ENCODE results near the gene CD226. TPM values are rescaled to one million over a fixed set of nuclear protein-coding genes. Genes with fewer than 3 reads are reported as not detected.

Gene CD226
- total RNA-seq, 1 experiment from 2014 or later: 6.4 TPM

DNA sequence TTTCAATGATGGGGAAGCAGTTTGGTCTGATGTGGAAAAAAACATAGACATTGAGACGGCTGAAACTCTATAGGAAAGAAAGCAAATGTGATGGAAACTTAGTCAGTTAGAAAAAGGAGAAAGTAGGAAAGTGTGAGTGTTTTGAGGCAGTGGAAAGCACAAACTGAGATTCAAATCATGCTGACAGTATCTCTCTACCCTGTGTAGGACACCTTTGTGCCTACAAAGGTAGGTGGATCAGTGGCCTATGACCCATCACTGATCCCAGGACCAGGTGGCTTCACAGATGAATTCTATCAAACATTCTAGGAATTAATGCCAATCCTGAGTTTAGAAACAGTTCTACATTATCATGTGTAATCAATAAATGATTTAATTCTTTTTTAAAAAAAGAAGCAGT is 57.1 kb downstream of the CD226 start:
- H3K4me2 ChIP-seq (ENCODE audit: low read depth, low read length, poor library complexity, severe bottlenecking): no peak overlapping the region
- no peaks in the 10 kb centered on the region for H3K9me3 ChIP-seq (ENCODE audit: low read length)
- DNase-seq: no peak
- peaks cover 4% of the 10 kb centered on the region; the same call in 1 of the 2 replicates for H3K4me1 ChIP-seq (ENCODE audit: low read length)
- H3K9ac ChIP-seq (ENCODE audit: low read length): no peak overlapping the region
- H4K20me1 ChIP-seq (ENCODE audit: insufficient read depth, low read depth, low read length): no peaks in the 10 kb centered on the region
- H3K79me2 ChIP-seq (ENCODE audit: low read length): no peaks in the 10 kb centered on the region
- no peak overlapping the region for H3K27ac ChIP-seq (ENCODE audit: low read length)
- H2AFZ ChIP-seq (ENCODE audit: low read length): no peak overlapping the region
- no peaks in the 10 kb centered on the region for H3K27me3 ChIP-seq (ENCODE audit: low read length)
- no peaks in the 10 kb centered on the region for H3K36me3 ChIP-seq (ENCODE audit: insufficient read depth, low read length)
- no peaks in the 10 kb centered on the region for H3K9me2 ChIP-seq (replicated peaks; ENCODE audit: insufficient read depth, low read length)
- no peak overlapping the region for H3K4me3 ChIP-seq (ENCODE audit: low read length)

DNA sequence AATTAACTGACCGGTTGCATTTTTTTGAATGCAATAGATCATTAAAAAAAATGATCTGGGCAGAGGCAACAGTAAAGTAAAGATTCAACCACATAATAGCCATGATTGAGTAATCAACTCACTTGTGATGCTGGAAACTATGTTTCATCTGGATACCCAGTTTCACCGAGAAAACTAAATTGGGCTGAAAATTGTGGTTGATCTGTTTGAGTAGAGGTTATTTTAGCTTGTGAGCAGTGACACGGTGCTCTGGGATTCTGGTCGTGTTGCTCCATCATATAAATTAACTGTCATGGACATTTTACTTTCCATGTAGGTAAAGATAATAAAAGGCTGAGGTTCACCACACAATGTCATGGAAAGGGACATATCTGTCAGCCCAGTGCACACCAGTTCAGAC is 58.7 kb downstream of the CD226 start:
- no peak overlapping the region for H3K4me3 ChIP-seq (ENCODE audit: low read length)
- H3K9me3 ChIP-seq (ENCODE audit: low read length): no peaks in the 10 kb centered on the region
- H2AFZ ChIP-seq (ENCODE audit: low read length): no peak overlapping the region
- no peak for DNase-seq
- H3K27ac ChIP-seq (ENCODE audit: low read length): no peak overlapping the region
- H3K4me1 ChIP-seq (ENCODE audit: low read length): no peaks in the 10 kb centered on the region
- H3K79me2 ChIP-seq (ENCODE audit: low read length): no peaks in the 10 kb centered on the region
- no peaks in the 10 kb centered on the region for H3K27me3 ChIP-seq (ENCODE audit: low read length)
- H3K36me3 ChIP-seq (ENCODE audit: insufficient read depth, low read length): no peaks in the 10 kb centered on the region
- H3K4me2 ChIP-seq (ENCODE audit: low read depth, low read length, poor library complexity, severe bottlenecking): no peak overlapping the region
- H4K20me1 ChIP-seq (ENCODE audit: insufficient read depth, low read depth, low read length): no peaks in the 10 kb centered on the region
- no peaks in the 10 kb centered on the region for H3K9me2 ChIP-seq (replicated peaks; ENCODE audit: insufficient read depth, low read length)
- no peak overlapping the region for H3K9ac ChIP-seq (ENCODE audit: low read length)

DNA sequence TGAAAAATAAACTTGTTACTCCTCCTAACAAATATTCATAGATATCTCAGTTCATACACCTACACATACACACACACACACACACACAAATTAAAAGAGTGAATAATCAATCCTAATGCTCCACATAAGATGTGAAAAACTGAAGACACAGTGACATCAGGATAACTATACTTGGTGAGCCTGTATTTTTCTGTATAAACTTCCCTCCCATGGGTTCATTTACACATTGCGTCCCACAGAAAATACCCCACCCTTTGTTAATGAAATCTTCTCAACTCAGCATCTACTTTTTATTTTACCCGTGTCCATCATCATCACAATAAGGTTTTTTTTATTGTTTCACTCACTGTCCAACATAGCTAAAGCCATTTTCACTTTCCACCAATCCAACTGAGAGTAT is 60.4 kb downstream of the CD226 start:
- no peaks in the 10 kb centered on the region for H3K9me3 ChIP-seq (ENCODE audit: low read length)
- no peaks in the 10 kb centered on the region for H3K9me2 ChIP-seq (replicated peaks; ENCODE audit: insufficient read depth, low read length)
- H2AFZ ChIP-seq (ENCODE audit: low read length): no peak overlapping the region
- H3K9ac ChIP-seq (ENCODE audit: low read length): no peak overlapping the region
- H3K27ac ChIP-seq (ENCODE audit: low read length): no peak overlapping the region
- no peaks in the 10 kb centered on the region for H3K27me3 ChIP-seq (ENCODE audit: low read length)
- H3K4me3 ChIP-seq (ENCODE audit: low read length): no peak overlapping the region
- H3K4me1 ChIP-seq (ENCODE audit: low read length): peaks cover 11% of the 10 kb centered on the region
- H4K20me1 ChIP-seq (ENCODE audit: insufficient read depth, low read depth, low read length): no peaks in the 10 kb centered on the region
- H3K36me3 ChIP-seq (ENCODE audit: insufficient read depth, low read length): no peaks in the 10 kb centered on the region
- H3K79me2 ChIP-seq (ENCODE audit: low read length): no peaks in the 10 kb centered on the region
- H3K4me2 ChIP-seq (ENCODE audit: low read depth, low read length, poor library complexity, severe bottlenecking): no peak overlapping the region
- no peak for DNase-seq

DNA sequence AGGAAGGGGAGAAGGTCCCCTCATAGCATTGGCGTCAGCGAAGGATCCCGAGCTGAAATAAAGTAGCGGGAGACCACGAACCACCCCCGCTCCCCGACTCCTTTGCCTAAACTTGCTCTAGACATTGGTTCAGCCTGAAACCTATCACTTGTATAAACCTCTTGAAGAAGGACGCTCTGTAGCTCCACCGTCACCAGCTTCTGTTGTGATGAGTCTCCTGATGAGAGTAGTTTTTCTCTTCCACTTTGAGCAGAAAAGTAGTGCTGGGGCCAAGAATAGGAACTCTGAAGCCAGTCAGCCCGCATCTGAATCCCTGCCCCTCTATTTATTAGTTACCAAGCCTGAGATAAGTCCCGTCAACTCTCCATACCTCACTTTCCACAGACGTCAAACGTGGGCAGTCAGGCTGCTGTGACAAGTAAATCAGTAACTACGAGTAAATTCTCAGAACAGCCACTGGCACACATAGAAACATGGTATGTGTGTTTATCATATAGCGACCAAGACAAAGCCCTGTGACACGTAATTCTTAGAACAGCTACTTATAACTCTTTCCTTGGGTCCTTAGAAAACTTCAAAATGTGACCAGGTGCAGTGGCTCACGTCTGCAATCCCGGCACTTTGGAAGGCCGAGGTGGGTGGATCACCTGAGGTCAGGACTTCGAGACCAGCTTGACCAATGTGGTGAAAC is 61.7 kb downstream of the CD226 start:
- Histone ChIP-seq H3K9ac (ENCODE audit: low read length) (no peak overlapping the region), H3K9me2 (replicated peaks; ENCODE audit: insufficient read depth, low read length) (no peaks in the 10 kb centered on the region), H3K9me3 (ENCODE audit: low read length) (no peaks in the 10 kb centered on the region), H3K4me3 (ENCODE audit: low read length) (no peak overlapping the region), H3K36me3 (ENCODE audit: insufficient read depth, low read length) (no peaks in the 10 kb centered on the region), H4K20me1 (ENCODE audit: insufficient read depth, low read depth, low read length) (no peaks in the 10 kb centered on the region), H3K4me1 (ENCODE audit: low read length) (peaks cover 11% of the 10 kb centered on the region), H3K27me3 (ENCODE audit: low read length) (no peaks in the 10 kb centered on the region), H3K79me2 (ENCODE audit: low read length) (no peaks in the 10 kb centered on the region), H3K4me2 (ENCODE audit: low read depth, low read length, poor library complexity, severe bottlenecking) (no peak overlapping the region), H3K27ac (ENCODE audit: low read length) (no peak overlapping the region), H2AFZ (ENCODE audit: low read length) (no peak overlapping the region)
- DNase-seq: no peak

DNA sequence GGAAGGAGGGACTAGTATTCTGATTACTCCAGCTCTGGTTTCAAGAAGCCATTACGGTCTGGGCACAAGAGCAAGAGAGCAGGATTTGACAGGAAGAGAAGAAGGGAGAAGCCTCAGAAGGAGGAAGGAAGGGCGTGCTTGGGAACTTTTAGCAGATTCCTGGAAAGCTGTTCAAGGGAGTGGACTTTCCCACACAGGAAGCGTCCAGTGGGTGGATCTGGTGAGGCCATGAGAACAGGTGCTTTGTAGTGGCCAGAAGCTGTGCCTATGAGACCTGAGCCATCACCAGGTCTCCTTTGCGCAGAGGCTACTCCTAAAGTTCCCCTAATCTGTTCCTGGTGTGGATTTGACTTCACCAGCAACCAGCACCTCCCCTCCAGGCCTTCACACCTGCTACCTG is 62.3 kb downstream of the CD226 start:
- DNase-seq: no peak
- Histone ChIP-seq H3K27me3 (ENCODE audit: low read length) (no peaks in the 10 kb centered on the region), H3K9ac (ENCODE audit: low read length) (no peak overlapping the region), H3K4me3 (ENCODE audit: low read length) (no peak overlapping the region), H3K36me3 (ENCODE audit: insufficient read depth, low read length) (no peaks in the 10 kb centered on the region), H4K20me1 (ENCODE audit: insufficient read depth, low read depth, low read length) (no peaks in the 10 kb centered on the region), H2AFZ (ENCODE audit: low read length) (no peak overlapping the region), H3K9me2 (replicated peaks; ENCODE audit: insufficient read depth, low read length) (no peaks in the 10 kb centered on the region), H3K4me1 (ENCODE audit: low read length) (peaks cover 11% of the 10 kb centered on the region), H3K4me2 (ENCODE audit: low read depth, low read length, poor library complexity, severe bottlenecking) (no peak overlapping the region), H3K79me2 (ENCODE audit: low read length) (no peaks in the 10 kb centered on the region), H3K9me3 (ENCODE audit: low read length) (no peaks in the 10 kb centered on the region), H3K27ac (ENCODE audit: low read length) (no peak overlapping the region)

DNA sequence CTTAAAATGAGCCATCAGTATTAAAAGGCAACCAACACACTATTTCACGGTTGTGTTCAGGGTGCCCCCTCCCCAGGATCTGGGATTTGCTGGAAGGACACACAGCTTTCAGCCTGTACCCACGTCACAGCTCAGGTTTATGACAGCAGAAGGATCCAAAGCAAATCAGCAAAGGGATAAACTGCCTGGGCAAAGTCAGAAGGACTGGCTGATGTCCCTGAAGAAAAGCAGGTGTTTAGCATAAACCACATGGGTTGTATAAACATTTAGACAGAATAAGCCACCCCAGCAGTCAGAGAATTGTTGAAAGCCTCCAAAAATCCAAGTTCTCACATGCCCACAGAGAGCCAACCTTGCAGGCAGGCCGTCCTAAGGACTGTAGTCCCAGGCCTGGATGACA is 63.9 kb downstream of the CD226 start:
- H3K36me3 ChIP-seq (ENCODE audit: insufficient read depth, low read length): no peaks in the 10 kb centered on the region

DNA sequence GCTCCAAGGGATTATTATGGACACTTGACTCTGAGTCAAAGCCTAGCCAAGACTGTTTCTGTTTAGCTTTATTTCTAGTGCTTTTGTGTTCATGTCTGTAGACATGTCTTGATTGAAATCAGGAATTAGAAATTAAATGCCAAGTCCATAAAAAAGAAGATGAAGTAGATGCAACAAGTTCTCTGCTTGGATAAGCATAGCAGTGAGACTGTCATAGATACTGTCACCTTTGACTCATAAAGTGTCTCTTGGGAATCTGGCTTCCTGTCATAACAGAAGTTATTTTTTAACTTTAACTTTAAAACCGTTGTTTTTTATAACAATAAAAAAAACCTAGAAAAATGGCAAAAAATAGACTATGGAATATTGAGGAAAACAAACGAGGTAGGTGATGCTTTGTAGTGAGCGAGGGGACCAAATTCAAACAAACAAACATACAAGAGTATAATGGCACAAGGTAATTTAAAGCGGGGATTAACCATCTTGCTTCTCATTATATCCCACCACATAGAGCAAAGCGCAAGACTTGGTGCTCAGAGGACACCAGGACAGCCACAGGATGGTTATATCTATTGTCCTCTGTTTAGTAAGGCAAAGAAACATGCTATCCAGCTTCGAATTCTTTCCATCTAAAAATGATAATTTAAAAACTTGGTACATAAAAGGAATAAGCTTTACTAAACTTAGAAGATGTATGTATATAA is 64.6 kb downstream of the CD226 start:
- DNase-seq: peak; percentile 58
- no peak overlapping the region for H3K9ac ChIP-seq (ENCODE audit: low read length)
- peaks cover 11% of the 10 kb centered on the region for H3K4me1 ChIP-seq (ENCODE audit: low read length)
- H3K79me2 ChIP-seq (ENCODE audit: low read length): no peaks in the 10 kb centered on the region
- no peak overlapping the region for H3K27ac ChIP-seq (ENCODE audit: low read length)
- H4K20me1 ChIP-seq (ENCODE audit: insufficient read depth, low read depth, low read length): no peaks in the 10 kb centered on the region
- H3K9me3 ChIP-seq (ENCODE audit: low read length): no peaks in the 10 kb centered on the region
- no peaks in the 10 kb centered on the region for H3K9me2 ChIP-seq (replicated peaks; ENCODE audit: insufficient read depth, low read length)
- no peak overlapping the region for H3K4me3 ChIP-seq (ENCODE audit: low read length)
- no peaks in the 10 kb centered on the region for H3K27me3 ChIP-seq (ENCODE audit: low read length)
- H3K36me3 ChIP-seq (ENCODE audit: insufficient read depth, low read length): no peaks in the 10 kb centered on the region
- H3K4me2 ChIP-seq (ENCODE audit: low read depth, low read length, poor library complexity, severe bottlenecking): peak overlapping the region; percentile 22
- H2AFZ ChIP-seq (ENCODE audit: low read length): no peak overlapping the region

More for the DNA sequence above, 63.9 kb downstream of the CD226 start:
- no peak overlapping the region for H3K27ac ChIP-seq (ENCODE audit: low read length)
- H3K4me1 ChIP-seq (ENCODE audit: low read length): peaks cover 11% of the 10 kb centered on the region
- no peaks in the 10 kb centered on the region for H3K27me3 ChIP-seq (ENCODE audit: low read length)
- H3K4me2 ChIP-seq (ENCODE audit: low read depth, low read length, poor library complexity, severe bottlenecking): no peak overlapping the region
- H4K20me1 ChIP-seq (ENCODE audit: insufficient read depth, low read depth, low read length): no peaks in the 10 kb centered on the region
- no peak for DNase-seq
- H3K79me2 ChIP-seq (ENCODE audit: low read length): no peaks in the 10 kb centered on the region
- H3K9me3 ChIP-seq (ENCODE audit: low read length): no peaks in the 10 kb centered on the region
- no peak overlapping the region for H3K4me3 ChIP-seq (ENCODE audit: low read length)
- H2AFZ ChIP-seq (ENCODE audit: low read length): no peak overlapping the region
- no peaks in the 10 kb centered on the region for H3K9me2 ChIP-seq (replicated peaks; ENCODE audit: insufficient read depth, low read length)
- H3K9ac ChIP-seq (ENCODE audit: low read length): no peak overlapping the region

DNA sequence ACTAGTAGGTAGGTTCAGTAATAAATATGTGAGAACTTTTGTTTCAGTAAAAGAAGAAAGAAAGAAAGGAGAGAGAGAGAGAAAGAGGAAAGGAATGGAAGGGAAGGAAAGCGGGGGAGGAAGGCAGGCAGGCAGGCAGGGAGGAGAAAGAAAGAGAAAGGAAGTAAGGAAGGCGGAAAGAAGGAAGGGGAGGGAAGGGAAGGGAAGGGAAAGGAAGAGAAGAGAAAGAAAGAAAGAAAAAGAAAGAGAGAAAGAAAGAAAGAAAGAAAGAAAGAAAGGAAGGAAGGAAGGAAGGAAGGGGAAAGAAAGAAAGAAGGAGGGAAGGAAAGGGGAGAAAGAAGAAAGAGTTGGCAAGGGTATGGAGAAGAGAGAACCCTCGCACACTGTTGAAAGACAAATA is 67.6 kb downstream of the CD226 start:
- no peaks in the 10 kb centered on the region for H4K20me1 ChIP-seq (ENCODE audit: insufficient read depth, low read depth, low read length)
- H3K9me3 ChIP-seq (ENCODE audit: low read length): no peaks in the 10 kb centered on the region
- H3K9me2 ChIP-seq (replicated peaks; ENCODE audit: insufficient read depth, low read length): no peaks in the 10 kb centered on the region
- no peak overlapping the region for H3K27ac ChIP-seq (ENCODE audit: low read length)
- no peaks in the 10 kb centered on the region for H3K36me3 ChIP-seq (ENCODE audit: insufficient read depth, low read length)
- H3K4me2 ChIP-seq (ENCODE audit: low read depth, low read length, poor library complexity, severe bottlenecking): no peak overlapping the region
- no peaks in the 10 kb centered on the region for H3K27me3 ChIP-seq (ENCODE audit: low read length)
- no peak for DNase-seq
- no peak overlapping the region for H2AFZ ChIP-seq (ENCODE audit: low read length)
- H3K4me3 ChIP-seq (ENCODE audit: low read length): no peak overlapping the region
- no peak overlapping the region for H3K9ac ChIP-seq (ENCODE audit: low read length)
- H3K79me2 ChIP-seq (ENCODE audit: low read length): no peaks in the 10 kb centered on the region
- H3K4me1 ChIP-seq (ENCODE audit: low read length): peaks cover 11% of the 10 kb centered on the region

All from Karpas-422 (cell line).